Measurements from ENCODE around the gene NR3C1. TPM values are rescaled to one million over a fixed set of nuclear protein-coding genes. Genes with fewer than 3 reads are reported as not detected.

Gene NR3C1
- total and polyA plus RNA-seq, 8 donors: 59.2 to 98.0 (median 66.6) TPM

- Histone ChIP-seq H3K27me3 (no peaks in the 10 kb centered on the region), H3K27ac (no peak overlapping the region), H3K4me1 (peaks cover 0 to 59% of the 10 kb centered on the region in 2 donors), H3K9me3 (peaks cover 0 to 23% of the 10 kb centered on the region in 2 donors), H3K36me3 (peaks cover 0 to 15% of the 10 kb centered on the region in 2 donors), H3K4me3 (no peak overlapping the region)
- DNase-seq (peak in 1 of 4 donors; percentile 11), ATAC-seq (no peak)
- TF ChIP-seq CTCF (IDR thresholded peaks at IDR 0.05): no peak
- intact Hi-C loops (cut with DNase I): no loop called here
Observed at GRCh38 chr5:143384865-143385657, 18.4 kb downstream of the NR3C1 start.

- Histone ChIP-seq H3K9me3 (peaks cover 0 to 23% of the 10 kb centered on the region in 2 donors), H3K27ac (peak overlapping the region in 1 of 2 donors; percentile 19), H3K27me3 (no peaks in the 10 kb centered on the region), H3K4me3 (no peak overlapping the region), H3K4me1 (peaks cover 0 to 49% of the 10 kb centered on the region in 2 donors), H3K36me3 (peaks cover 0 to 15% of the 10 kb centered on the region in 2 donors)
- DNase-seq (no peak), ATAC-seq (peak; percentile 31)
- intact Hi-C loops (cut with DNase I): no loop called here
- no peak for TF ChIP-seq CTCF (IDR thresholded peaks at IDR 0.05)
Observed at GRCh38 chr5:143383988-143384387, 19.5 kb downstream of the NR3C1 start.

GRCh38 chr5:143379606-143380005 is 23.9 kb downstream of the NR3C1 start:
- no peaks in the 10 kb centered on the region for H3K27me3 ChIP-seq
- no peak for TF ChIP-seq CTCF (IDR thresholded peaks at IDR 0.05)
- DNase-seq (no peak), ATAC-seq (no peak)
- H3K4me3 ChIP-seq: no peak overlapping the region
- intact Hi-C loops (cut with DNase I): no loop called here
- H3K27ac ChIP-seq: no peak overlapping the region
- peaks cover 0 to 7% of the 10 kb centered on the region in 2 donors for H3K36me3 ChIP-seq
- H3K9me3 ChIP-seq: peaks cover 0 to 6% of the 10 kb centered on the region in 2 donors
- H3K4me1 ChIP-seq: peaks cover 0 to 44% of the 10 kb centered on the region in 2 donors

GRCh38 chr5:143376911-143377813 is 26.3 kb downstream of the NR3C1 start:
- ATAC-seq (peak; percentile 33), DNase-seq (no peak)
- H3K4me1 ChIP-seq: peaks cover 0 to 39% of the 10 kb centered on the region in 2 donors
- no peaks in the 10 kb centered on the region for H3K36me3 ChIP-seq
- no peak for TF ChIP-seq CTCF (IDR thresholded peaks at IDR 0.05)
- H3K4me3 ChIP-seq: no peak overlapping the region
- intact Hi-C loops (cut with DNase I): no loop called here
- H3K27me3 ChIP-seq: no peaks in the 10 kb centered on the region
- no peaks in the 10 kb centered on the region for H3K9me3 ChIP-seq
- no peak overlapping the region for H3K27ac ChIP-seq

Measured in left lung (tissue), 10 donors.